NCI-H1417 (cell line): Measurements from ENCODE around the gene ZFHX3.
A peak's percentile ranks its signal among the peaks of the same experiment; 100 is the strongest.

Source experiments
- DNase-seq, 3 experiments: peaks; one replicate each; lab custom pipeline; 2025; lab: John Stamatoyannopoulos, UW

ZFHX3 gene

GRCh38 chr16:72749091-72749490 is 298.8 kb downstream of the ZFHX3 start:
- DNase-seq, result peak in 1 of 3 experiments; percentile 7

GRCh38 chr16:72744076-72744793 is 303.7 kb downstream of the ZFHX3 start:
- peak in 2 of 3 experiments; percentile 9 to 62 for DNase-seq

- no peak for DNase-seq
Measured at GRCh38 chr16:72743011-72743761, 304.7 kb downstream of the ZFHX3 start.

- no peak for DNase-seq
Measured at GRCh38 chr16:72740347-72740746, 307.6 kb downstream of the ZFHX3 start.

- DNase-seq, result no peak
Measured at GRCh38 chr16:72739577-72739976, 308.4 kb downstream of the ZFHX3 start.

- DNase-seq, result no peak
Measured at GRCh38 chr16:72736074-72736473, 311.9 kb downstream of the ZFHX3 start.
